H1 (cell line): ENCODE results near the gene GLP1R. TPM values are rescaled to one million over a fixed set of nuclear protein-coding genes. Genes with fewer than 3 reads are reported as not detected.

Source experiments
- EP300 ChIP-seq, 2 experiments: IDR thresholded peaks; 1 replicate in 1 of 2; 2 replicates in 1 of 2; pipeline ENCODE4 v1.6.1; 2011 to 2012; ENCODE audit warnings: low read depth in 2 of 2, low read length in 2 of 2, mild to moderate bottlenecking in 2 of 2, borderline replicate concordance in 1 of 2, inconsistent platforms in 1 of 2, moderate library complexity in 1 of 2
- RAD21 ChIP-seq, 2 experiments: IDR thresholded peaks in 1 of 2; conservative IDR thresholded peaks in 1 of 2; 2 replicates each; pipeline ENCODE4 v1.6.1; 2011; ENCODE audit warnings: low read depth in 2 of 2, low read length in 2 of 2, improper control_type of control experiment in 1 of 2, inconsistent platforms in 1 of 2, mild to moderate bottlenecking in 1 of 2, moderate library complexity in 1 of 2
- RBBP5 ChIP-seq: IDR thresholded peaks from 2 replicates; pipeline ENCODE4 v1.7.1; 2012; ENCODE audit warnings: low read depth, mild to moderate bottlenecking, inconsistent platforms, low read length, moderate library complexity, borderline replicate concordance
- SIN3A ChIP-seq, 2 experiments: IDR thresholded peaks in 1 of 2; conservative IDR thresholded peaks in 1 of 2; 2 replicates each; pipeline ENCODE4 v1.6.1; 2011 to 2012; ENCODE audit warnings: low read length in 2 of 2, improper control_type of control experiment in 1 of 2, low read depth in 1 of 2, mild to moderate bottlenecking in 1 of 2
- YY1 ChIP-seq: IDR thresholded peaks from 2 replicates; pipeline ENCODE4 v1.6.1; 2011; ENCODE audit warnings: low read depth, mild to moderate bottlenecking, low read length
- ZNF274 ChIP-seq: IDR thresholded peaks from 2 replicates; pipeline ENCODE4 v1.7.0; 2012; ENCODE audit warnings: low read length, borderline replicate concordance; ENCODE audit errors: extremely low read depth
- polyA plus RNA-seq, 7 experiments: library from polyadenylated mRNA; depleted of rRNA in 3 of 7; stranded (reverse) in 5 of 7; unstranded in 2 of 7; fragments of >200 nt in 5 of 7; fragments of 200-250 nt in 2 of 7; gene quantifications; 1 replicate in 5 of 7; 2 replicates in 1 of 7; 4 replicates in 1 of 7; pipeline versions ENCODE4 v1.2.1 to v1.2.3, GENCODE V29; 2011 to 2013; ENCODE audit warnings: missing spikeins in 2 of 7, mixed read lengths in 2 of 7
- total RNA-seq: library from RNA; stranded (reverse); fragmentation: NEBNext Ultra II Directional; extraction: Animal tissue kit (Norgen Biotek cat#: 25700); gene quantifications from 2 replicates; pipeline ENCODE4 v1.2.1, GENCODE V29; 2021
- TF ChIP-seq, protein P1 (sequence below): fragments of 300-600 bp; sonication (generic); IDR thresholded peaks from 2 replicates; pipeline ENCODE4 v1.7.1; 2012; ENCODE audit warnings: low read length, moderate library complexity, mild to moderate bottlenecking, inconsistent platforms; ENCODE audit not compliant: insufficient replicate concordance
- TF ChIP-seq, protein P2 (sequence below): IDR thresholded peaks from 2 replicates; pipeline ENCODE4 v1.6.1; 2011; ENCODE audit warnings: low read length, improper control_type of control experiment

GLP1R gene
- total and polyA plus RNA-seq, 2 of the 8 experiments (the other 6 are each of a cell fraction or from before 2014, with no cell fraction given), result 2.6 to 2.7 TPM

DNA sequence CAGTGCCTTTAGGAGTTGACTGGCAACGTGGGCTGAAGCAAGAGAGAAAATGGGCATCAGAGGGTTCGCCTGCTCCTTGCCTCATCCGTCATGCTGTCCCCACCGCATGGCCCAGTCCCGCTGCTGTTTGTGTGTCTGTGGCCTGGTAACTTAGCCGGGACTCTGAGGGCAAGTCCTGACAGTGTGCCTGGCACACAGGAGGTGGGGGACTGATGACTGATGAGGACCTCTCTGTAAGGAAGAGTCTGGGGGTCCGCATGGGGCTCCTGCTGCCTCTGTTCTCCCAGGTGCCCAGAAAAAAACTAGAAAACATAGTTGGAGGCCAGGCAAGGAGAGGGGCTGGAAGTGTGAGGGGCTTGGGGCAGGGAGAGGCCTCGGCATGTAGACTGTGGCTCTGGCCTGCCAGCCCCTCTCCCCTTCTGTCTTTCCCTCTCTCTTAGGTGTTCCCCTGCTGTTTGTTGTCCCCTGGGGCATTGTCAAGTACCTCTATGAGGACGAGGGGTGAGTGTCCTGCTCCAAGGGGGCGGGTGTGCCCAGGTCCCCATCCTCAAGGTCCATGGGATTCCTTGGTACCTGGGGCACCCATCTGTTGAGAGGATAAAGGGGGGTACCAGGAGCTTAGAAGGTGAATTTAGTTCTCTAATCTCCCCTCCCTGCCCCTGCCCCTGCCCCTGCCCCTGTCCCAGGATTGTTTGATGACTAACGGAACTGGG, 29.5 kb downstream of the GLP1R start (continued):
- TF ChIP-seq, protein P1, sequence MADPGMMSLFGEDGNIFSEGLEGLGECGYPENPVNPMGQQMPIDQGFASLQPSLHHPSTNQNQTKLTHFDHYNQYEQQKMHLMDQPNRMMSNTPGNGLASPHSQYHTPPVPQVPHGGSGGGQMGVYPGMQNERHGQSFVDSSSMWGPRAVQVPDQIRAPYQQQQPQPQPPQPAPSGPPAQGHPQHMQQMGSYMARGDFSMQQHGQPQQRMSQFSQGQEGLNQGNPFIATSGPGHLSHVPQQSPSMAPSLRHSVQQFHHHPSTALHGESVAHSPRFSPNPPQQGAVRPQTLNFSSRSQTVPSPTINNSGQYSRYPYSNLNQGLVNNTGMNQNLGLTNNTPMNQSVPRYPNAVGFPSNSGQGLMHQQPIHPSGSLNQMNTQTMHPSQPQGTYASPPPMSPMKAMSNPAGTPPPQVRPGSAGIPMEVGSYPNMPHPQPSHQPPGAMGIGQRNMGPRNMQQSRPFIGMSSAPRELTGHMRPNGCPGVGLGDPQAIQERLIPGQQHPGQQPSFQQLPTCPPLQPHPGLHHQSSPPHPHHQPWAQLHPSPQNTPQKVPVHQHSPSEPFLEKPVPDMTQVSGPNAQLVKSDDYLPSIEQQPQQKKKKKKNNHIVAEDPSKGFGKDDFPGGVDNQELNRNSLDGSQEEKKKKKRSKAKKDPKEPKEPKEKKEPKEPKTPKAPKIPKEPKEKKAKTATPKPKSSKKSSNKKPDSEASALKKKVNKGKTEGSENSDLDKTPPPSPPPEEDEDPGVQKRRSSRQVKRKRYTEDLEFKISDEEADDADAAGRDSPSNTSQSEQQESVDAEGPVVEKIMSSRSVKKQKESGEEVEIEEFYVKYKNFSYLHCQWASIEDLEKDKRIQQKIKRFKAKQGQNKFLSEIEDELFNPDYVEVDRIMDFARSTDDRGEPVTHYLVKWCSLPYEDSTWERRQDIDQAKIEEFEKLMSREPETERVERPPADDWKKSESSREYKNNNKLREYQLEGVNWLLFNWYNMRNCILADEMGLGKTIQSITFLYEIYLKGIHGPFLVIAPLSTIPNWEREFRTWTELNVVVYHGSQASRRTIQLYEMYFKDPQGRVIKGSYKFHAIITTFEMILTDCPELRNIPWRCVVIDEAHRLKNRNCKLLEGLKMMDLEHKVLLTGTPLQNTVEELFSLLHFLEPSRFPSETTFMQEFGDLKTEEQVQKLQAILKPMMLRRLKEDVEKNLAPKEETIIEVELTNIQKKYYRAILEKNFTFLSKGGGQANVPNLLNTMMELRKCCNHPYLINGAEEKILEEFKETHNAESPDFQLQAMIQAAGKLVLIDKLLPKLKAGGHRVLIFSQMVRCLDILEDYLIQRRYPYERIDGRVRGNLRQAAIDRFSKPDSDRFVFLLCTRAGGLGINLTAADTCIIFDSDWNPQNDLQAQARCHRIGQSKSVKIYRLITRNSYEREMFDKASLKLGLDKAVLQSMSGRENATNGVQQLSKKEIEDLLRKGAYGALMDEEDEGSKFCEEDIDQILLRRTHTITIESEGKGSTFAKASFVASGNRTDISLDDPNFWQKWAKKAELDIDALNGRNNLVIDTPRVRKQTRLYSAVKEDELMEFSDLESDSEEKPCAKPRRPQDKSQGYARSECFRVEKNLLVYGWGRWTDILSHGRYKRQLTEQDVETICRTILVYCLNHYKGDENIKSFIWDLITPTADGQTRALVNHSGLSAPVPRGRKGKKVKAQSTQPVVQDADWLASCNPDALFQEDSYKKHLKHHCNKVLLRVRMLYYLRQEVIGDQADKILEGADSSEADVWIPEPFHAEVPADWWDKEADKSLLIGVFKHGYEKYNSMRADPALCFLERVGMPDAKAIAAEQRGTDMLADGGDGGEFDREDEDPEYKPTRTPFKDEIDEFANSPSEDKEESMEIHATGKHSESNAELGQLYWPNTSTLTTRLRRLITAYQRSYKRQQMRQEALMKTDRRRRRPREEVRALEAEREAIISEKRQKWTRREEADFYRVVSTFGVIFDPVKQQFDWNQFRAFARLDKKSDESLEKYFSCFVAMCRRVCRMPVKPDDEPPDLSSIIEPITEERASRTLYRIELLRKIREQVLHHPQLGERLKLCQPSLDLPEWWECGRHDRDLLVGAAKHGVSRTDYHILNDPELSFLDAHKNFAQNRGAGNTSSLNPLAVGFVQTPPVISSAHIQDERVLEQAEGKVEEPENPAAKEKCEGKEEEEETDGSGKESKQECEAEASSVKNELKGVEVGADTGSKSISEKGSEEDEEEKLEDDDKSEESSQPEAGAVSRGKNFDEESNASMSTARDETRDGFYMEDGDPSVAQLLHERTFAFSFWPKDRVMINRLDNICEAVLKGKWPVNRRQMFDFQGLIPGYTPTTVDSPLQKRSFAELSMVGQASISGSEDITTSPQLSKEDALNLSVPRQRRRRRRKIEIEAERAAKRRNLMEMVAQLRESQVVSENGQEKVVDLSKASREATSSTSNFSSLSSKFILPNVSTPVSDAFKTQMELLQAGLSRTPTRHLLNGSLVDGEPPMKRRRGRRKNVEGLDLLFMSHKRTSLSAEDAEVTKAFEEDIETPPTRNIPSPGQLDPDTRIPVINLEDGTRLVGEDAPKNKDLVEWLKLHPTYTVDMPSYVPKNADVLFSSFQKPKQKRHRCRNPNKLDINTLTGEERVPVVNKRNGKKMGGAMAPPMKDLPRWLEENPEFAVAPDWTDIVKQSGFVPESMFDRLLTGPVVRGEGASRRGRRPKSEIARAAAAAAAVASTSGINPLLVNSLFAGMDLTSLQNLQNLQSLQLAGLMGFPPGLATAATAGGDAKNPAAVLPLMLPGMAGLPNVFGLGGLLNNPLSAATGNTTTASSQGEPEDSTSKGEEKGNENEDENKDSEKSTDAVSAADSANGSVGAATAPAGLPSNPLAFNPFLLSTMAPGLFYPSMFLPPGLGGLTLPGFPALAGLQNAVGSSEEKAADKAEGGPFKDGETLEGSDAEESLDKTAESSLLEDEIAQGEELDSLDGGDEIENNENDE, result no peak
- TF ChIP-seq, protein P2, sequence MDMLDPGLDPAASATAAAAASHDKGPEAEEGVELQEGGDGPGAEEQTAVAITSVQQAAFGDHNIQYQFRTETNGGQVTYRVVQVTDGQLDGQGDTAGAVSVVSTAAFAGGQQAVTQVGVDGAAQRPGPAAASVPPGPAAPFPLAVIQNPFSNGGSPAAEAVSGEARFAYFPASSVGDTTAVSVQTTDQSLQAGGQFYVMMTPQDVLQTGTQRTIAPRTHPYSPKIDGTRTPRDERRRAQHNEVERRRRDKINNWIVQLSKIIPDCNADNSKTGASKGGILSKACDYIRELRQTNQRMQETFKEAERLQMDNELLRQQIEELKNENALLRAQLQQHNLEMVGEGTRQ, result no peak
- no peak for TF ChIP-seq EP300 (IDR thresholded peaks at IDR 0.05; ENCODE audit: borderline replicate concordance in 1 of 2, low read depth in 2 of 2, low read length in 2 of 2)
- TF ChIP-seq ZNF274, result no peak
- TF ChIP-seq YY1, result no peak
- no peak for TF ChIP-seq SIN3A (conservative IDR thresholded peaks at IDR 0.05 in 1 of 2, IDR thresholded peaks at IDR 0.05 in 1 of 2; ENCODE audit: low read depth in 1 of 2, low read length in 2 of 2)
- TF ChIP-seq RBBP5, result no peak
- no peak for TF ChIP-seq RAD21 (IDR thresholded peaks at IDR 0.05 in 1 of 2, conservative IDR thresholded peaks at IDR 0.05 in 1 of 2; ENCODE audit: low read depth in 2 of 2, low read length in 2 of 2)
